Measurements from ENCODE around the gene ANKRD37. TPM values are rescaled to one million over a fixed set of nuclear protein-coding genes. Genes with fewer than 3 reads are reported as not detected.

Gene ANKRD37
- total RNA-seq, 1 donor from 2014 or later: 0.98 TPM

- Mint-ChIP-seq H3K36me3 (ENCODE audit: low read depth) (peaks cover 8% of the 10 kb centered on the region), H3K9me3 (peaks cover 3% of the 10 kb centered on the region), H3K27ac (ENCODE audit: unreplicated experiment) (no peak overlapping the region), H3K4me3 (no peak overlapping the region), H3K4me1 (no peaks in the 10 kb centered on the region), H3K27me3 (ENCODE audit: low read depth) (no peaks in the 10 kb centered on the region)
- TF ChIP-seq, protein P1, sequence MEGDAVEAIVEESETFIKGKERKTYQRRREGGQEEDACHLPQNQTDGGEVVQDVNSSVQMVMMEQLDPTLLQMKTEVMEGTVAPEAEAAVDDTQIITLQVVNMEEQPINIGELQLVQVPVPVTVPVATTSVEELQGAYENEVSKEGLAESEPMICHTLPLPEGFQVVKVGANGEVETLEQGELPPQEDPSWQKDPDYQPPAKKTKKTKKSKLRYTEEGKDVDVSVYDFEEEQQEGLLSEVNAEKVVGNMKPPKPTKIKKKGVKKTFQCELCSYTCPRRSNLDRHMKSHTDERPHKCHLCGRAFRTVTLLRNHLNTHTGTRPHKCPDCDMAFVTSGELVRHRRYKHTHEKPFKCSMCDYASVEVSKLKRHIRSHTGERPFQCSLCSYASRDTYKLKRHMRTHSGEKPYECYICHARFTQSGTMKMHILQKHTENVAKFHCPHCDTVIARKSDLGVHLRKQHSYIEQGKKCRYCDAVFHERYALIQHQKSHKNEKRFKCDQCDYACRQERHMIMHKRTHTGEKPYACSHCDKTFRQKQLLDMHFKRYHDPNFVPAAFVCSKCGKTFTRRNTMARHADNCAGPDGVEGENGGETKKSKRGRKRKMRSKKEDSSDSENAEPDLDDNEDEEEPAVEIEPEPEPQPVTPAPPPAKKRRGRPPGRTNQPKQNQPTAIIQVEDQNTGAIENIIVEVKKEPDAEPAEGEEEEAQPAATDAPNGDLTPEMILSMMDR (conservative IDR thresholded peaks at IDR 0.05): no peak
- no peak for DNase-seq (ENCODE audit: low read depth, low spot score)
Observed at GRCh38 chr4:185405296-185405999, 8.8 kb downstream of the ANKRD37 start.

GRCh38 chr4:185408432-185408831, 11.8 kb downstream of the ANKRD37 start:
- no peak for DNase-seq (ENCODE audit: low read depth, low spot score)
- Mint-ChIP-seq H3K27me3 (ENCODE audit: low read depth) (no peaks in the 10 kb centered on the region), H3K4me1 (no peaks in the 10 kb centered on the region), H3K4me3 (no peak overlapping the region), H3K27ac (ENCODE audit: unreplicated experiment) (no peak overlapping the region), H3K9me3 (peaks cover 3% of the 10 kb centered on the region), H3K36me3 (ENCODE audit: low read depth) (peaks cover 6% of the 10 kb centered on the region)
- TF ChIP-seq, protein P1 (conservative IDR thresholded peaks at IDR 0.05): no peak

GRCh38 chr4:185411849-185412248, 15.2 kb downstream of the ANKRD37 start:
- Mint-ChIP-seq H3K9me3 (peaks cover 3% of the 10 kb centered on the region), H3K4me3 (no peak overlapping the region), H3K27me3 (ENCODE audit: low read depth) (no peaks in the 10 kb centered on the region), H3K36me3 (ENCODE audit: low read depth) (peaks cover 6% of the 10 kb centered on the region), H3K27ac (ENCODE audit: unreplicated experiment) (no peak overlapping the region), H3K4me1 (no peaks in the 10 kb centered on the region)
- no peak for DNase-seq (ENCODE audit: low read depth, low spot score)
- TF ChIP-seq, protein P1 (conservative IDR thresholded peaks at IDR 0.05): no peak

GRCh38 chr4:185412412-185412811, 15.8 kb downstream of the ANKRD37 start:
- Mint-ChIP-seq H3K4me3 (no peak overlapping the region), H3K4me1 (no peaks in the 10 kb centered on the region), H3K36me3 (ENCODE audit: low read depth) (peaks cover 6% of the 10 kb centered on the region), H3K27me3 (ENCODE audit: low read depth) (no peaks in the 10 kb centered on the region), H3K9me3 (peaks cover 3% of the 10 kb centered on the region), H3K27ac (ENCODE audit: unreplicated experiment) (no peak overlapping the region)
- DNase-seq (ENCODE audit: low read depth, low spot score): no peak
- TF ChIP-seq, protein P1 (conservative IDR thresholded peaks at IDR 0.05): no peak

- Mint-ChIP-seq H3K9me3 (no peaks in the 10 kb centered on the region), H3K4me3 (no peak overlapping the region)
- TF ChIP-seq, protein P1 (conservative IDR thresholded peaks at IDR 0.05): no peak
Observed at GRCh38 chr4:185416955-185417354, 20.3 kb downstream of the ANKRD37 start.

More at GRCh38 chr4:185416955-185417354, 20.3 kb downstream of the ANKRD37 start:
- Mint-ChIP-seq H3K27ac (ENCODE audit: unreplicated experiment) (no peak overlapping the region), H3K27me3 (ENCODE audit: low read depth) (no peaks in the 10 kb centered on the region), H3K36me3 (ENCODE audit: low read depth) (peaks cover 4% of the 10 kb centered on the region), H3K4me1 (no peaks in the 10 kb centered on the region)
- no peak for DNase-seq (ENCODE audit: low read depth, low spot score)
